GM18867 (cell line): ENCODE results near the gene IFITM1.

ENCODE experiments used
- ATAC-seq: cut with Tn5 transposase; IDR thresholded peaks from one replicate; pipeline ENCODE4 v1.9.1; 2021; ENCODE audit warnings: mild to moderate bottlenecking, moderate library complexity; ENCODE audit not compliant: unreplicated experiment

Gene IFITM1

DNA sequence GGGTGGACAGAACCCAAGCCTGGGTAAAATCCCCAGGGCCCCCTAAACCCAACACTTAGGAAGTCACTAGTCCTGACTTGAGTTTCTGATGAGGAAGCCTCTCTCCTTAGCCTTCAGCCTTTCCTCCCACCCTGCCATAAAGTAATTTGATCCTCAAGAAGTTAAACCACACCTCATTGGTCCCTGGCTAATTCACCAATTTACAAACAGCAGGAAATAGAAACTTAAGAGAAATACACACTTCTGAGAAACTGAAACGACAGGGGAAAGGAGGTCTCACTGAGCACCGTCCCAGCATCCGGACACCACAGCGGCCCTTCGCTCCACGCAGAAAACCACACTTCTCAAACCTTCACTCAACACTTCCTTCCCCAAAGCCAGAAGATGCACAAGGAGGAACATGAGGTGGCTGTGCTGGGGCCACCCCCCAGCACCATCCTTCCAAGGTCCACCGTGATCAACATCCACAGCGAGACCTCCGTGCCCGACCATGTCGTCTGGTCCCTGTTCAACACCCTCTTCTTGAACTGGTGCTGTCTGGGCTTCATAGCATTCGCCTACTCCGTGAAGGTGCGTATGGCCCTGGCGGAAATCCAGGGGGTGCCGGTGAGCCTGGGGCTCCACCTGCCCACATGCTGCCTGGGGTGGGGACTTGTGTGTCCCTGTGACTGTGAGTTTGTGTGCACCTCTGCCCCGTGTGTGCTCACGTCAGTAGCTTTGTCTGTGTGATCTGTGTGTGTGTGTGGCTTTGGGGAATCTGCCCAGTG, at the start of gene IFITM1:
IFITM1 (plus strand) TSS at position 254 of the 767 bp plus-strand sequence; CDS start at position 385, 131 bp downstream.
- peak; percentile 39 for ATAC-seq

DNA sequence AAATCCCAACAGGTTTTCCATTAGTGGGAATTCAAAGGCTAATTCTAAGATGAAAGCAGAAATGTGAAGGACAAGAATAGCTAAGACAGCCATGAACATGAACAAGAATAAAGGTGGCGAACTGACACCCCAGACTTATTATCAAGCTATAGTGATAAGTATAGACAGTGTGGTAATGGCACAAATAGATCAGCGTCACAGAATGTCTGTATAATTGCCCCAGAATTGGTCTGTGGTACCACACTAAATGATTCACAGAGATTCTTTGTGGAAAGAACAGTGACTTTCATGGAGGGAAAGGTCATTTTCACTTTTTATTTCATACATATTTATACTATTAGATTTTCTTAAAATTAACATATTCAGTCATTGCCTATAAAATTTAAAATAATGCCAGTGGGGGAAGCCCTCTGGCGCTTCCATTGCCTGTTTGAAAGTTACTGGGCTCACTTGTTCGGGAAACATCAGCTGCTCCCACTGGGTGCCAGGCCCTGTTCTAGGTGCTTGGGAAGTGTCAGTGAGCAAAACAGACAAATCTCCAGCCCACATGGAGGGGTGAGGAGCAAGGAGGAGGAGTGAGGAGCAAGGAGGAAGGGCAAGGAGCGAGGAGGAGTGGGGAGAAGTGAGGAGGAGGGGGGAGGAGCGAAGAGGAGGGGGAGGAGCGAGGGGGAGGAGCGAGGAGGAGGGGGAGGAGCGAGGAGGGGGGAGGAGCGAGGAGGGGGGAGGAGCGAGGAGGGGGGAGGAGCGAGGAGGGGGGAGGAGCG, 47.0 kb upstream of the IFITM1 start:
- no peak for ATAC-seq

DNA sequence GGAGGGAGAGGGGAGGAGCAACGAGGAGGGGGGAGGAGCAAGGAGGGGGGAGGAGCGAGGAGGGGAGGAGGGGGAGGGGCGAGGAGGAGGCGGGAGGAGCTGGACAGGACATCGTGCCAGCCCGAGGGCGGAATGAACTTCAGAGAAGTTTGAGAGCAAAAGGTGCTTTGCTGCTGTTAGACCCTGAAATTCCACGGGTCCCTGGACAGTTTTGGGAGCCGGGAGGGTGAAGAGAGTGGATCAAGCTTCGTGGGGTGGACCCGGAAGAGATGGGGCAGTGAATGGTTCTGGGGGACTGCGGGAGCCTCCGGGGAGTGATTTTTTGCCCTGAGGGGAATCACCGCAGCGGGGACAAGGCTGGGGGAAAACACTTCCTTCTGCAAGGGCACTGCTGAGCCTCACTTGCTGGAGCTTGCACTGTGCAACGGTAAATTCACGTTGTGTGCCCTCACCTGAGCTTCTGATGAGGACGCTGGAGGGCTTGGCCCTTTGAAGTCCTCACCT, 46.3 kb upstream of the IFITM1 start:
- ATAC-seq = no peak

DNA sequence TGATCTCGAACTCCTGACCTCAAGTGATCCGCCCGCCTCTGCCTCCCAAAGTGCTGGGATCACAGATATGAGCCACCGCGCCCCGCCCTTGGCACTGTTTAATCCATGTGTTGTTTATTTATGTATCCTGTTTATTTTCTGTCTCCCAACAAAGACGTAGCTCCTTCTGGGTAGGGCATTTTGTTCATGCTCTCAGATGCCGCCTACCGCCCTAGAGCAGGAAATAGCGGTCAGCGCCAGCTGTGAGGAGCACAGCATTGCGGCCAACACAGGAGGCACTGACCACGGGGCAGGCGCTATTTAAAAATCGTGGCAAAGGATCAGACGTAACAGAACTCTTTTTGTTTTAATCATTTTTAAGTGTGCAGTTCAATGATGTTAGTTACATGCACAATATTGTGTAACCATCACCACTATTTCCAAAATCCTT, 45.1 kb upstream of the IFITM1 start:
- ATAC-seq = peak; percentile 47

DNA sequence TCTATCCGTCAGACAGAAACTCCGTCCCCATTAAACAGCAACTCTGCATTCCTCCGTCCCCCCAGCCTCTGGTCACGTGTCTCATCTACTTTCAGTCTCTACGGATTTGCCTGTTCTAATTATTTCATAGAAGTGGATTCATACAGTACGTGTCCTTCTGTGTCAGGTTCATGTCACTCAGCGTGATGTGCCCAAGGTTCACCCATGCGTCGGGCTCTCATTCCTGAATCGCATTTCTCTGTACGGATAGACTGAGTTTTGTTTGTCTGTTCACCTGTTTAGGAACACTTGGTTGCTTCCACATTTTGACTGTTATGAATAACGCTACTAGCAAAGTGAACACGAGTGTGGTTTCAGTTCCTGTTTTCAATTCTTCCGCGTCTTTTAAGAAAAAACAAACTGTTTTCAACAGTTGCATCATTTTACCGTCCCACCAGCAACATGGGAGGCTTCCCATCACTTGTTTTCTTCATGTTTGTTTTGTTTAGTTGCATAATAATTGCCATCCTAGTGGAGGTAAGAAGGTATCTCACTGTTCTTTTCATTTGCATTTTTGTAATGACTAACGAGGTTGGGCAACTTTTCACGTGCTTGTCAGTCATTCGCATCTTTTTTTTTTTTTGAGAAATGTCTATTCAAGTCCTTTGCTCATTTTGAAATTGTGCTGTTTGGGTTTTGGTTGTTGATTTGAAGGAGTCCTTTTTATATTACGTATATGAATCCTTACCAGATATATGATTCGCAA, 44.5 kb upstream of the IFITM1 start:
- ATAC-seq = peak; percentile 69

DNA sequence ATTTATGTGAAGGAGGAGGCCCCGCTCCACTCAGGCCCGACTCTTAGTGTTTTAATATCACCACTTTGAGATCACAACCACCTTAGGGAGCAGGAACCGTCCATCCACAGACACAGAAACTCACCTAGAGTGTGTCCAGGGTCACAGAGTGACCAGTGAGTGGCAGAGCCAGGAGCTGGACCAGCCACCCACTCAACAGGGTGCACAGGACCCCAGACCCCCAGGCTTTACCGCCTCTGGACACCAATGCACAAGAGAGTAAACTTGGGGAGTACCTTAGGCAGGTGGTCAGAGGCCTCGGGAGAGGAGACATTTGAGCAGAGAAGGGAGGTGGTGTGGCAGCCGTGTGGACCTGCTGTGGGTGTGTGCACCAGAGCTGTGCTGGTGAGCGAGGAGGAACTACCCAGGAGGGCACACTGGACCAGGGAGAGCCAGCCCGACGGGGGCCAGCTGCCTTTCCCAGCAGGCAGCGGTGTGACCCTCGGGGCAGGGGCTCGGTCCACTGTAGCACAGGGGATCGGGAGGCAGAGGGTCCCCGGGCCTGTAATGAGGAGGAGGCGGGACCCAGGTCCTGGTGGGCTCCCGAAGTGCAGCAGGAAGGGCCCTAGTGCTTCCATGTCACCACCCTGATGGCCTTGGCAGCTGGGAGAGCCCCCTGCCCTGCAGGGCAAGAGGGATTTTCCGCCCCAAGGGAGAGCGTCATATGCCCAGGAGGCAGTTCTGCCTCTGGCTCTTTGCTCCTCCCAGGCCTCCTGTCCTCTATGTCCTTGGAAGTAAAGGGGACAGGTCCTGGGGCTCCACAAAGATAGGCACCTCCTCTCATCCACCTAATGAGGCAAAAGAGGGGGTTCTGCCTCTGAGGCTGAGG, 43.2 kb upstream of the IFITM1 start:
- no peak for ATAC-seq

DNA sequence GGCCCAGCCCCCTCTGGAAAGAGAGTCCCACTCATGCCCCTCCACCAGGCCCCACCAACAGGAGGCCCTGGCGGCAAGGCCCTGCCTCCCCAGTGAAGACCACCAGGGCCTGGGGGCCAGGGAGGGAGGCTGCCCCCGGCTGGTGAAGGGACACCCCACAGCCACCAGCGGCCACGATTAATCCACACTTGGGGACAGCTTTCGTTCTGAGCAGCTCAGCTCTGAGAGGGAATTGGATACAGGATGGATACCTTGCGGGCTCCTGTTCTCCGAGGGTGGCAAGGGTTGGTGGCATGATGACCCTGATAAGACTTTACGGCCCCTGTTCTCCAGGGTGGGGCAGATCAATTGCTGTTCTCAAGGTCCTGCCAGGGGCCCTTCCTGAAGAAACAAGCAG, 42.5 kb upstream of the IFITM1 start:
- no peak for ATAC-seq

DNA sequence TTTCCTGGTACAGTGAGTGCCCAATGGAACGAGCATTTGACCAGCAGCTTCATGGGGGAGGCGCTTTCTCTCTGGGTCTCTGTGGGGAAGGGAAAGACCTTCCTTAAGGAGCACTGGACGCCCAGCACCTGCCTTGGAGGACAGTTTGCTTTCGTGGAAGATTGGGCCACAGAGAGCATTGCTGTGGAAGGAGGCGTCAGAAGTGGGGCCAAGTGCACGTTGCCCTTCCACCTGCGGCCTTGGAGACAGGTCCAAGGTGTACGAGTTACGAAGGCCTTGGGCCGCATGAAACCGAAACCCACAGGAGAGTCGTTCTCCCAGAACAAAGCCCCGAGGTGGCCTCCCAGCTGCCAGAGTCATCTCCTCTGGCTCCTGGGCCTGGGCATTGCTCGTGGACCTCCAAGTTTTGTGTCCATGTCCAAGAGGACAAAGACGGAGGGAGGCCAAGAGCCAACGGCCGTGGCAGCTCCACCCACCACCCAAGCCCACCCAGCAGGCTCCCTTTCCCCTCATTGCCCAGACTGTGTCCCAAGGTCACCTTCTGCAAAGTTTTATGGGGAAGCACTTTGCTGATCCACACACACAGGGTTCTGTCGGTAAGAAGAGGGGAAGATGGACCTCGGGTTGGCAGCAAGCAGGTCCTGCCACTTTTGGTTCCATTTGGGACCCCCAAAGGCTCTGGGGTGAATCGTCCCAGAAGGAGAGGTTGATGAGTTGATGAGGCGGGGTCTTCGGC, 41.5 kb upstream of the IFITM1 start:
- no peak for ATAC-seq

DNA sequence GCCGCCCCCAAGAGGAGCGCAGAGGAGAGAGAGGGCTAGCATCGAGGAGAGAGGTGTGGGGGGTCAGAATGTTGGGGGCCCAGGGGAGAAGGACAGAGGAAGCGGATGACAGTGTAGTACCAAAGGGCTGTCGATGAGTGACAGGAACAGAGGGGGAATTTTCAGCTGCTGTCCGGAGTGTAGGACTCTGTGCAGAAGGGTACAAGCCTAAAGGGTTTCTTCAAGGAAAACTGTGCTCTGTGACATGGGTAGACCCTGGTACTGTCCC, 41.0 kb upstream of the IFITM1 start:
- no peak for ATAC-seq

DNA sequence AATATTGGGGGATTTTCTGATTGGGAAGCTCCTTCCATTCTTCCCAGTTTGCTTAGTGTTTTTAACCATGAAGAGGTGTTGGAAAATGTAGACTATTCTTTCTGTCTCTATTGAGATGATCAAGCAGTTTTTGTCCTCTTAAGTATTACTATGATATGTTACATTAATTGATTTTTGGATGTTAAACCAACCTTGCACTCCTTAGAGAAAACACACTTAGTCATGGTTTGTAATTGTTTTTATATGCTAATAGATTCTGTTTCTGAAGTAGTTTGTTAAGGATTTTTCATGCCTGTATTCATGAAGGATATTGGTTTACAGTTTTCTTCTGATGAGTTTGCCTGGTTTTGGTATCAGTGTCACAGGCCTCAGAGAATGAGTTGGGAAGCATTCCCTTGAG, 37.6 kb upstream of the IFITM1 start:
- ATAC-seq = no peak

DNA sequence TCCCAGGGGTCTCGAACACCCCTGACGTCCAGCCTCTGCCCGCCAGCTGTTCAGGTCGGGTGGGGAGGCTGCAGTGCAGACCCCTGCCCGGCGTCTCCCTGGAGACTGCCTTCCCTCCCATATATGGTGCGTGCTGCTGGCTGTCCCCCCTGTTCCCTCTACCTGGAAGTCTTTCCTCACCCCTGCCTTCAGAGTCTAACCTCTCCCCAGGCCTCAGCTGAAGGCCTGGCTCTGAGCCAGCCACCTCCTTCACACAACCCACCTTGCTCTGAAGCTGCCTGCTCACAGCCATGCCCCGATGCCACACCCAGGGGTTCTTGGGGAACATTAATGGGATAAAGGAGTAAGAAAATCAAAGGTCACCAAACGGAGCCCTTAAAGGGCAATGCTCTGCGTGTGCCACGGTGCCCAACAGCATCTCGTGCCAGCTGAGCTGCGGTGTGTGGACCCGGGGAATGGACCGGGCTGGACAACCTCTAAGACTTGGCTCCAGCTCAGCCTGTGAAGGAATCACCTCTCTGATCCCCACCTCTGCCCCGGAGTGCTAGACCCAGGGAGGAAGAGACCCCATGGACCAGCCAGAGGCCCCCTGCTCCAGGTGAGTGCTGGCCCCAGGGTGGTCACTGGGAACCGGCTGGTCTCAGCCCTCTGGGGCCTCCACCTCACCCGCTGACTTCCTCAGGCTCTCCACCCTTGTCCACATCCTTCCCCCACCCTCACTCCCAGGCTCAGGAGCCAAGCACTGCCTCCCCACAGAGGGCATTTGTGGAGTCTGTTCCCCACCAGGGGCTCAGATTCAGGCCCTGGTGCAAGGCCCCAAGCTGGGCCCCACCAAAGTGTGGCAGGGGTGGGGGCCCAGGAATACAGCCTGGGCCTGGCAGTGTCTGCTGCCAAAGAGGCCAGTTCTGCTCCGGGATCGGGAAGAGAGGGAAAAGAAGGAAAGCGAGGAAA, 35.6 kb upstream of the IFITM1 start, which contains the start of gene NLRP6:
NLRP6 (plus strand) TSS at position 407 of the 951 bp plus-strand sequence; CDS start at position 570, 163 bp downstream.
- ATAC-seq = no peak

DNA sequence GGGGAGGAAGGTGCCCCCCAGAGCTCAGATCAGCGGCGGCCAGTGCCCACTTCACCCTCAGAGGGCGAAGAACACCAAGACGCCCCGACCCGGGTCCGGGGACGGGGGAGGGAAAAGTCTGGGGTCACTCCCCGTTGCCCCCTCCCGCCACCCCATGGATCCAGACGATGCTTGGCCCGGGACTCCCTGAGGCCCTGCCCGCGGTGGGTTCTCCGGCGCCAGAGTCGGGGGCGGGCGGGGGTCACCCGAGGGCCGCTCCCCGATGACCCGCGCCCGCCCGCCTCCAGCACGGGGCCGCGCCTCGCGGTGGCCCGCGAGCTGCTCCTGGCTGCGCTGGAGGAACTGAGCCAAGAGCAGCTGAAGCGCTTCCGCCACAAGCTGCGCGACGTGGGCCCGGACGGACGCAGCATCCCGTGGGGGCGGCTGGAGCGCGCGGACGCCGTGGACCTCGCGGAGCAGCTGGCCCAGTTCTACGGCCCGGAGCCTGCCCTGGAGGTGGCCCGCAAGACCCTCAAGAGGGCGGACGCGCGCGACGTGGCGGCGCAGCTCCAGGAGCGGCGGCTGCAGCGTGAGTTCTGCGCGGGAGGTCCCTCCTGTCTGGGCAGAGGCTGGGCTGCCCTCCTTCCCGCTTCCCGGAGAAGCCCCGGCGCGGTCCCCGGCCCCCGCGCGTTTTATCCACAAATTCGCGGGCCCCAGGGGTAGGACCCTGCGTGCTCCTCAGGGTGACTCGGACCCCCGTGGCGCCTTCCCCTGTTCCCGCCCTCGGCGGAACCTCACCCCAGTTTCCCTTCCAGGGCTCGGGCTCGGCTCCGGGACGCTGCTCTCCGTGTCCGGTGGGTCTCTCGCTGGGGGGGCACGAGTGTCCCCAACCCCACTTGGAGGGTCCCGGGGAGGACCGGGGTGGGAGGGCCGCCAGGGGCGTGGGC, 34.5 kb upstream of the IFITM1 start:
- no peak for ATAC-seq

DNA sequence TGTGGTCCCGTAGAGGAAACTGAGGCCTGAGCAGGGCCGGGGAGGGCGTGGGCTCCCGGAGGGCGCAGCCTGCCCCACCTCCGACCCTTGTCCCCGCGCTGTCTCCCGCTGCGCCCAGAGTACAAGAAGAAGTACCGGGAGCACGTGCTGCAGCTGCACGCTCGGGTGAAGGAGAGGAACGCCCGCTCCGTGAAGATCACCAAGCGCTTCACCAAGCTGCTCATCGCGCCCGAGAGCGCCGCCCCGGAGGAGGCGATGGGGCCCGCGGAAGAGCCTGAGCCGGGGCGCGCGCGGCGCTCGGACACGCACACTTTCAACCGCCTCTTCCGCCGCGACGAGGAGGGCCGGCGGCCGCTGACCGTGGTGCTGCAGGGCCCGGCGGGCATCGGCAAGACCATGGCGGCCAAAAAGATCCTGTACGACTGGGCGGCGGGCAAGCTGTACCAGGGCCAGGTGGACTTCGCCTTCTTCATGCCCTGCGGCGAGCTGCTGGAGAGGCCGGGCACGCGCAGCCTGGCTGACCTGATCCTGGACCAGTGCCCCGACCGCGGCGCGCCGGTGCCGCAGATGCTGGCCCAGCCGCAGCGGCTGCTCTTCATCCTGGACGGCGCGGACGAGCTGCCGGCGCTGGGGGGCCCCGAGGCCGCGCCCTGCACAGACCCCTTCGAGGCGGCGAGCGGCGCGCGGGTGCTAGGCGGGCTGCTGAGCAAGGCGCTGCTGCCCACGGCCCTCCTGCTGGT, 33.7 kb upstream of the IFITM1 start:
- no peak for ATAC-seq

DNA sequence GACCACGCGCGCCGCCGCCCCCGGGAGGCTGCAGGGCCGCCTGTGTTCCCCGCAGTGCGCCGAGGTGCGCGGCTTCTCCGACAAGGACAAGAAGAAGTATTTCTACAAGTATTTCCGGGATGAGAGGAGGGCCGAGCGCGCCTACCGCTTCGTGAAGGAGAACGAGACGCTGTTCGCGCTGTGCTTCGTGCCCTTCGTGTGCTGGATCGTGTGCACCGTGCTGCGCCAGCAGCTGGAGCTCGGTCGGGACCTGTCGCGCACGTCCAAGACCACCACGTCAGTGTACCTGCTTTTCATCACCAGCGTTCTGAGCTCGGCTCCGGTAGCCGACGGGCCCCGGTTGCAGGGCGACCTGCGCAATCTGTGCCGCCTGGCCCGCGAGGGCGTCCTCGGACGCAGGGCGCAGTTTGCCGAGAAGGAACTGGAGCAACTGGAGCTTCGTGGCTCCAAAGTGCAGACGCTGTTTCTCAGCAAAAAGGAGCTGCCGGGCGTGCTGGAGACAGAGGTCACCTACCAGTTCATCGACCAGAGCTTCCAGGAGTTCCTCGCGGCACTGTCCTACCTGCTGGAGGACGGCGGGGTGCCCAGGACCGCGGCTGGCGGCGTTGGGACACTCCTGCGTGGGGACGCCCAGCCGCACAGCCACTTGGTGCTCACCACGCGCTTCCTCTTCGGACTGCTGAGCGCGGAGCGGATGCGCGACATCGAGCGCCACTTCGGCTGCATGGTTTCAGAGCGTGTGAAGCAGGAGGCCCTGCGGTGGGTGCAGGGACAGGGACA, 32.9 kb upstream of the IFITM1 start:
- no peak for ATAC-seq

DNA sequence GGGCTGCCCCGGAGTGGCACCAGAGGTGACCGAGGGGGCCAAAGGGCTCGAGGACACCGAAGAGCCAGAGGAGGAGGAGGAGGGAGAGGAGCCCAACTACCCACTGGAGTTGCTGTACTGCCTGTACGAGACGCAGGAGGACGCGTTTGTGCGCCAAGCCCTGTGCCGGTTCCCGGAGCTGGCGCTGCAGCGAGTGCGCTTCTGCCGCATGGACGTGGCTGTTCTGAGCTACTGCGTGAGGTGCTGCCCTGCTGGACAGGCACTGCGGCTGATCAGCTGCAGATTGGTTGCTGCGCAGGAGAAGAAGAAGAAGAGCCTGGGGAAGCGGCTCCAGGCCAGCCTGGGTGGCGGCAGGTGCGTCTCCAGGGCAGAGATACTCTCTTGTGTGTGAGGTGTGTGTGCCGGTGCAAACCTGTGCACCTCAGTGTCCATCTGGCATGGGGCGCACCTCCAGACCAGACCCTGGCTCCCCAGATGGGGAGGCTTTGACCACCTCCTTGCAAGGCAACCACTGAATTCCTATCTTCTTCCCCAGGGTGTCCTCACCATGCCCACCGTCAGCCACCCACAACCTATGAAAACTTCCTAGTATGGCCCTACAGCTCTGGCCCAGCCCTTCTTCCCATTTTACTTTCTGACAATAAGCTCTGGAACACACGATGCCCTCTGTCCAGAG, 32.2 kb upstream of the IFITM1 start:
- ATAC-seq = no peak

DNA sequence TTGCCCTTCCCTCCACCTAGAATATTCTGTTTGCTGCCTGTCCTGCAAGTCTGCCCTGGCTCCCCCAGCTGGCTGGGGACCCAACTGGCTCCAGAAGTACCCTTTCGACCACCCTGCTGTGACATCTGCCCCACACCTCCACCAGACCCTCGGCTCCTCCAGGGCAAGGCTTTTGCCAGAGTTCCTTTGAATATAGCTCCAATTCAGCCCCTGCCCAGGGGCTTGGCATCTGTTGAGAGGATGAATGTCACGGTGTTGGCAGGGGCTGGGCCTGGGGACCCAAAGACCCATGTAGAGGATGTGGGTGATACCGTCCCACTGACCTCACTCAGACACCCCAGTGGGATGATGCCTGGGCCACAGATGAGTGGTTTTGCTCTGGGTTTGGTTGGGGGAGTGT, 31.7 kb upstream of the IFITM1 start:
- ATAC-seq = no peak
